NOMO-1 treated with DMSO at 0.1 percent for 48 hours (cell line): ENCODE results near the gene DCP1B.

Experiments used
- DNase-seq: peaks from one replicate; lab custom pipeline; 2025; ENCODE audit not compliant: unreplicated experiment; lab: John Stamatoyannopoulos, UW

DCP1B gene

DNA sequence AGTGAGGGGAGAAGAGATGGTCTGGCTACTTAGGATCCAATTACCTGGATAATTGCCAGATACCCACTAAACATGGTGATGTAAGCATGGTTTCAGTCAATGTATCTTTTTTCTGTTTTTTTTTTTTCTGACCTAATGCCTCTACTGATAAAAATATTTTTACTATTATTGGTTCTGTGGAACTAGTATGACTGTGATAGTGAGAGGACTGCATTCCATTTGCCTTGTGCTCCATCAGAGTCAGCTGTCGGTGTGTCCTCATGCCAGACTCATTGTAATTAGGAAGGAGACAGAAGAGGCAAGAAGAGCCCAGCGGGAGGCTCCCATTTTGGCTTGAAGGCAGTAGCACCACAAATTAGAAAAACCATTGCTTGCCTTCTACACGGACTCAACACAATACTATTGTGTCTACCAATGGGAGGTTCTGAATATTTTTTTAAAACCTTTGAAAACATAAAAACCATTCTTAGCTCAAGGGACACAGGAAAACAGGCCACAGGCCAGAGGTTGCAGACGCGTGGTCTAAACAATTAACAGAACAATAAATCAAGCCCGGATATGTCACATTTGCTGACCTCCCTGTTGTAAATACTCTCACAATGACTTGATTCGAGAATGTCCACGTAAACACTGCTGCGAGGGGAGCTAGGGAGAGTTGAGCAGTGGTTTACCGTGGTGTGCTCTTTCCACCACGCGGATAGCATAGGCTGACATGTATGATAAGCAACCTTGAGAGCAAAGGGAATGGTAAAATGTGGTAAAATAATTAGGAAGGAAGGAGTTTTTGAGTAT, 13.5 kb upstream of the DCP1B start:
- no peak for DNase-seq

DNA sequence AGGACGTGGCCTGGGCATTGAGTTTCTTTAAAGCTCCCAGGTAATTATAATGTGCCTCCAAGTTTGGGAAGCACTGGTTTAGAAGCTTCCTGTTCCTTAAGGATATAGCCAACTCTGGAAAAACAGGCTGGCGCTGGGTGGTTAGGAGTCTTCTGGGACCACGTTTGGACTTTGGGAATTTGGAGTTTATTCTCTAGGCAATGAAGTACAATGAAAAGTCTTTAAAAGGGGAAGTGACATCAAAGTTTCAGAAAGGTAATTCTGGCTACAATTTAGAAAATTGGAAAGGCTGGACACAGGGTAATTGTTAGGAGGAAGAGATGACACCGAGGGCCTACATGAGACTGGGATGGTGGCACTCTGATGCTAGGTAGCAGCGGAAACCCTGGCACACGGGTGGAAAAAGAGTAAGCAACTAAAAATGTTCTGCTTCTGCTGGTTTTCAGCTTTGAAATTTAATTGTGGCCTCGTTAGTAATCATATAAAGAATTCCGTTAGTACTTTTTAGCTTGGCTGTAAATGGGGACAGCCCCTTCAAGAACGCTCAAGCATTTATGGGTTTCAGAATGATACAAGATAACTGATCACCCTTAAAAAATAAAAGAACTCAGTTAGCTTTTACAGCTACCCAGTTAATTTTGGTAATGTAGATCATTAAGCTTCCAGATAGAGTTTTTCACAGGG, 12.7 kb upstream of the DCP1B start:
- peak; percentile 13 for DNase-seq

DNA sequence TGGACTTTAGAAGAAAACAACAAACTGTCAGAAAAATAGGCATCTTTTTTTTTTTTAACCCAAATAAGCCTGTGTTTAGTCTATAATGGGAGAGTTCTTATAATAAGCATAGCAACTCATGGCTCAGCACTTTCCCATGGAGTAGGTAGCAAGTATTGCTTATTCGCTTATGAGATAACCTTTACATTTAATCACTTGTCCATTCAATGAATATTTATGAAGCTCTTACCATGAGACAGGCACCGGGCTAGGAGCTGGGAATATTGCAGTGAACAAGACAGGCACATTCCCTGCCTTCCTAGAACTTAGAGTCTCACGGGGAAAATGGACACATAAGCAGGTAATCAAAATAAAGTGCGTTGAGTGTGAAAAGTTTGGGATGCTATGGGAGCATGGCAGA, 10.0 kb upstream of the DCP1B start:
- no peak for DNase-seq

DNA sequence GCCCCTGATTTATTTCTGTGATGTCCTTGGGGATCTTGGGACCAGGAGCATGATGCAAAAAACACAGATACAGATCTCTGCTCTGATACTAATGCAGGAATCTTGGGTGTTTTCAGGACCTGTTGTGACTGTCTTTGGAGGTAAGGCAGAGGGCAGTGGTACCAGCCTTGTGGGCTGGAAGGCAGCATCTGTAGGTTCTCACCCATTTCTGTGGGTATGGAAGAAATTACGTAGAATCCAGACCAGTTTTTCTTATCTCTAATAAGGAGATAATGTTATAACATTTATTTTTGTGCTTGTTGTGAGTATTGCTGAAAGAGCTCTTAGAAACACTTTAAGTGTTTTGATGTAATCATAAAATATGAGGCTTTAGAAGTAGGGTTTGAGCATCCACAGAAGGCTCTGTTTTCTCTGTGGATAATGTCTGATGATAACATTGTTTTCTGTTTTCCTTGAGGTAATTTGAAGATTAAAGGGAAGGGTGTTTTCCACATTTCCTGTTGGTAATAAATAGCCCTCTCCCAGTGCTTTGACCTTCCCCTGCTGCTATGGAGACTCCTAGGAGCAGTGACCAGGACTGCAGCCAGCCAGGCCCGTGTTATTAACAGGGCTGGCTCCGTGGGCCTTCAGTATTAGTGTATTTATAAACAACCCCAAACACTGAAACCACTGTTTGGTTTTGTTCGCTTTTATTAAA, 9.4 kb upstream of the DCP1B start:
- no peak for DNase-seq

DNA sequence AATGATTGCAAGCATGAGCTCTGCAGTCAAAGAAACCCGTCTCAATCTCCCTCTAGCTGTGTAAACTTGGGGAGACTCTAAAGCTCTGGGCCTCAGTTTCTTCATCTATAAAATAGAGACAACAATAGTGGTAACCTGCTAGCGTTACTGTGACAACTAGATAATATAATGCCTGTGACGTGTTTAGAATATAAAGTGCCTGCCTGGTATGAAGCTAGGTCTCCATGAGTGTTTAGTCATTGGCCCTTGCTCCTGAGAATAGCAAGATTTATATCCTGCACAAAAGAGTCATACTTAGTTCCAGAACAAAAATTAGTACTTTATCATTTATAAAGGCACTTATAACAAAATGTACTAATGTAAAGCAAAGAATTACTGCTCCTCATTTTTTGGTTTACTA, 8.8 kb upstream of the DCP1B start:
- DNase-seq, result no peak

DNA sequence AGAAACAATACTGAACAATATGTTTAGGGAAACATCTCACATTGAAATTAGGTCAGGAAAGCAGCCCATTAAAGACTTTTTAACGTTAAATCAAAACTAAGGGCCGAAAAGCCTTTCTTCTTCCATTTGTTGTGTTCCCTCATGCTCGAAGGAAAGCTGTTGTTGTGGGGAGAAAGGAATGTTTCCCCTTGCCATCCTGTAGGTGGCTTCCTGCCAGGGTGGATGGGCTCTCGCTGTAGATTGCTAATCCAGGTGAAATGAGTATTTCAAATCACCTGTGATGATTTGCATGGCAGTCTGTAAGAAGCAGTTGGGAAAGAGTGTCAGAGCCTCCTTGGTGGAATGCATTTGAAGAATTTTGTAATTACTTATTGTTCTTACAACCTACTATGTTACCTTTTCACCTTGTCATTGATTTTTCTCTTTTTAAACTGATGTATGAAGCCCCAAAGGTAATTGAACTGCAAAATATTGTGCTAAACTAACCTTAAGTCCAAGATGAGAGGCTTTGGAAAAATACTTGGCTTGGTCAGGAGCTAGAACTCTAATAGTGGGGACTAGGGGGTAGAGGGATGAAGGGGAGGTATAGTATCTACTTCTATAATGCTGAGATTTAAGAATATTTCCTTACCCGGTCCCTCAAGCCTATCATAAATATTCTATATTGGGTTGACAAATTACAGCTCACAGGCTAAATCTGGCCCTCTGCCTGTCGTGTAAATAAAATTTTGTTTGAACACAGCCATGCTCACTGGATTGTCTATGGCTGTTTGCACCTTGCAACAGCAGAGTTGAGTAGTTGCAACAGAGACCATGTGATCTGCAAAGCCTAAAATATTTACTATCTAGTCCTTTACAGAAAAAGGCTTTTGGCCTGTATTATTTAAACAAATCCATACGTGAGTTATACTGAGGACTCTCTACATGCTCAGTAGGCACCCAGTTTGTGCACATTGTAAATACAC, 7.7 kb upstream of the DCP1B start:
- DNase-seq, result no peak

DNA sequence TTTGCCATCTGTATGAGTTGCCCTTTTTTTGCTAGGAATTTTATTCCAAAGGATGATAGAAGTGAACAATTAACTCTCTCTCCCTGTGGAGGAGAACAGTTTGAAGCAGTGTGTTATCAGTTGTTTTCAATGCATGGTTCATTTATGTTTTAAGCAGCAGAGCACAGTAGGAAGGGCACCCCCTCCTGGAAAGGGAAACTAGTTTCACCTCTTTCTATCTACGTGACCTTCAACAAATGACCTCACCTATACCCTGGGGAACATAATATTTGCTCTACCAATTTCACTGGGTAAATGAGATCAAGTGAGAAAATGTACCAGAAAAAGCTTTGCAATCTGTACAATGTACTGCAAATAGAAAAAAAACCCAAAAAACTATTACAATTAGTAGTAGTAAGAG, 5.4 kb upstream of the DCP1B start:
- no peak for DNase-seq

DNA sequence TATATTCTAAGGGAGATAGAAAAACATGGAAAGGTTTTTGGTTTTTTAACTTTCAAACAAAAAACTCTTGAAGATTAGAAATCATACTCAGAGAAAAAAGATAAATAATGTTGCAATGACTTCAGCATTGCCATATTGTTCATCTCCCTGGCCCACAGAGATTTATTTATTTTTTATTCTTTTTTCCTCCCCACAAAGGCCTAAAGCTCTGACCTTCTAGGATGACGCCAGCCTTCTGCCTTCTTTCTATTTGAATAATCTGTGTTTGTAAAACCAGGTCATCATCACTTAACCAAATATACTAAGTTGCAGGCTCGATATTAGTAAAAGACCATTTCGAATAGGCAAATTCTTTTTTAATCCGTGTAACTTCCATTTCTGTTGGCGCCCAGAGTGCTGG, 4.4 kb upstream of the DCP1B start:
- DNase-seq, result no peak

DNA sequence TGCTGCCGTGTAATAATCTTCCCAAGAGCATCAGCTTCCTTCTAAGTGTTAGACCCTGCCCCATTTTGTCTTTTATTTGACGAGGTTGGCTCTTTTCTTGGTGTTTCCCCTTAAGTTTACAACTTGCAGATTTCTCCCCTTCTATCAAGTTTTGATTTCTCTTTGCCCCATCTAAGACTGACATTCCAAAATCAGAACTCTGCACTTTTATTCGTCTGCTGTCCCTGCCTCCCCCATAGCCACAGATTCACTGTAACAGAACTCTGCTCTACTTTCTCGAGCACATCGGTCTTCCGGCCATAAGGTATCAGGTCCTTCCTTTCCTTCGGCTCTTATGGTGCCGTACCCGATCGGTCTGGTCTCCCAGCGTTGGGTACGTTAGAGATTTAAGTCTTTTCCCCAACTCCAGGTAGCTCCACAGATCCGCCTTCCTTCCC, 563 bp downstream of the DCP1B start:
- DNase-seq, result peak; percentile 20

DNA sequence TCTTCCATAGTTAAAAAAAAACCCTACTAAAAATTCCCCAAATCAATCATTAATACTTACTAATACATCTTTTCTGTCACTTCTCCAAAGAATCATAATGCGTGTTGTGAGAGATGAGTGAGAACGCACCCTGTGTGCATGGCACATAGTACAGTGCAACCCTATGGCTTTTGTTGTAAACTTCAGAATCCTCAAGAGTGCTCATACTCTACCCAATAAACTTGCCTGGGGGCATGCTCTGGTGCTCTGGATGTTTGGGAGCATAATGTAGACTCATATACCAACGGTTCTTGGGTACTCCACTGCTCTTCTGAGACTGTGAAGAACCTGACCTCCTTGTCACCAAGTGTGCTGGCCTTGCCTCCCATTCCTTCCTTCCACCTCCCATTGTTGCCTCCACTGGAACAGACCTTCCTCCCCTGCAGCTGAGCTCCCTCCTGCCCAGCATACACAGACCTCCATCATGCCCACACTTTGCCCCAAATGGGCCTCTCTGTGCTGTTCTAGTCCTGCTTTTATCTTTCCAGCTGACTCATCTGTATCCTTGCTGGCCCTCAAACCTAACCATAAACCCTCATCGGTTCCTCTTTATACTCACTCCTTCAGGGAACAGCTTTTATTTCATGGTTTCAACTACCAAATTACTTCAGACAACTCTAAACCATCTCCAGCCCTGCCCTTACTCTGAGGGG, 8.9 kb downstream of the DCP1B start:
- DNase-seq, result peak; percentile 74

DNA sequence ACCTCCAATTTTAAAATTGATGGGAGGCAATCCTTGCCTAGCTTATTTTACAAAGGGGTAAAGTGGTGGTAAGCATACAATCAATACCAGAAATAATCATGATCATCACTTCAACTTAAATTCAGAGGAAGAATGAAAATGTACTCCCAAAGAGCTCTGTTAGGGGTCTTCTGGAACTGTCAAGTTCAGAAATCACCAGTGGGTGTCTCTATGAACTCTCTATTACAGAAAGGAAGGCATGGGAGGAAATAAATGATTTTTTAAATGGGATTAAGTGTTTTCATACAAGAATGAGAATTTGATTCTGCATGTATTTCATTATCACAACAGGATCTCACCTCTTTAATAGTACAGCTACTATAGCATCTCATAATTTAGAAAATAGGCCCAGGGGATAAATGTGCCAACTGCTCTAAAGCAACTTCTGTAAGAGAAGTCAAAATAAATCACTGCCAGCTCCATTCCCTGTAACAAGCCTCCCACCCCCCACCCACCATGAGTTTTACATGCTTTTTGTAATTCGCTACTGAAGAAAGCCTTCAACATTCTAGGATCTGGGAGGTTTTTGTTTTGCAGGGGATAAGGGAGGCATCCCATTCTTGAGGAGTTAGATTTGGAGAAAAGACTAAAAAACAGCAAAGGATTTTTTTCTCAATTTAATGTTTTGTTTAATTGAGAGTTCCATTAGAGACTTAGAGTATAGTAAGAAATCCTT, 9.7 kb downstream of the DCP1B start:
- no peak for DNase-seq

DNA sequence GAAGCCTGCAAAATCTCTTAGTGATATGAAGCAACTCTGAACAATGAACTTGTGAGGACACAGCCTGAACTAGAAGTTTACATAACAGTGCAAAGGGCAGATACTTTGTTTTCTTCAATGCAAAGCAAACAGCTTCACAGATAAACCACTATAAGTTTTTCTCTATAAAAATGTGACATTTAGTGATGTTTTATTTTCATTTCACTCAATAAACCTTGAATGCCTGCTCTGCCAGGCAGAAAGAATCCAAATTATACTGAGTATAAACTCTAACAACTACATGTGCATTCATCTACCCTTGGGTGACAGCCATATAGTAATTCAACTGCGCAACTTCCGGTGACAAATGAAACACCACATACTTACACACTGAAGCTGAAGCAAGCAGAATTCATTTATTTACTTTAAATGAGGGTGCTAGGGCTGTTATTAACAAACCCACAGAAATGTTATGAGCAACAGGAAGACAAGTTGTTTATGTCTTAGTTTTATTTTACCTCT, 10.3 kb downstream of the DCP1B start:
- peak; percentile 72 for DNase-seq

DNA sequence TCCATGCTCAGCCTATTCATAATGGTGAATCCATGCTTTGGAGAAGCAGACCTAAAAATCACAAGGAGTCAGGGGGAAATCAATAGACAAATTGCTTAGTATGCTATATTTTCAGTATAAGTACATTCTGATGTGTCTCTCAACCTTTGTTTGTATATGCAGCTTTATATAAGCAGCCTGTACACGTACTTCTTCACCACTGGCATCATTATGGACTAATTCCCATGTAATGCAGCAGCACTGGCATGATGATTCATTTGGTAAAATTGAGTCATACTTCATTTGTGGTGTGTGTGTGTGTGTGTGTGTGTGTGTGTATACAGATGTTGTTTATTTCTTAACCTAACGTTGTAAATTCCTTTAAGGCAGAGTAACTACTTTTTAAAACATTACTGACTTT, 10.9 kb downstream of the DCP1B start:
- DNase-seq, result peak; percentile 47

DNA sequence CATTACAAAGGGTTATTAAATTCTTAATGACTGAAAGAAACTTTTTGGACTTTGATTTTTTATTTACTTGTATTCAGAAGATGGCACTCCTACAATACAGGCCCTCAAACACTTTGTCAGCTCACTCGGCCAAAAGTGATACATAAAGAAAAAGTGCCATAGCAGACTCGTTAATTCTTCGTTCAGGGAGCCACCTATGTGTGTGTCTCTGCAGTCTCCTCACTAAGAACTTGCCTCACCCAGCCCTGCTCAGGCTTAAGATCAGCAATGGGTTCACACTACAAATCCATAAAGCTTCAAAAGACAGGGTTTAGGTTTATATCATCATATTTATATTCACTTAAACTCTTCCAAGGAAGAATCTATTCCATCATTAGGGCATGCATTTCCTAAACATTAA, 11.5 kb downstream of the DCP1B start:
- no peak for DNase-seq

DNA sequence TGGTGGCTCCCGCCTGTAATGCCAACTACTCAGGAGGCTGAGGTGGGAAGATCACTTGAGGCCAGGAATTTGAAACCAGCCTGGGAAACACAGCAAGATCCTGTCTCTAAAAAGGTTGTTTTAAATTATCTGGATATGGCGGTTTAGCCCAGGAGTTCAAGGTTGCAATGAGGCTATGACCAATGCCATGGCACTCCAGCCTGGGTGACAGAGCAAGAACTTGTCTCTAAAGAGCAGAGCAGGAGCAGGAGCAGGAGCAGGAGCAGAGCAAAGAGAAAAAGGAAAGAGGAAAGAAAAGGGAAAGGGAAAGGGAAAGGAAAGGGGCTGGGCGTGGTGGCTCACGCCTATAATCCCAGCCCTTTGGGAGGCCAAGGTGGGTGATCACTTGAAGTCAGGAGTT, 15.1 kb downstream of the DCP1B start:
- no peak for DNase-seq

DNA sequence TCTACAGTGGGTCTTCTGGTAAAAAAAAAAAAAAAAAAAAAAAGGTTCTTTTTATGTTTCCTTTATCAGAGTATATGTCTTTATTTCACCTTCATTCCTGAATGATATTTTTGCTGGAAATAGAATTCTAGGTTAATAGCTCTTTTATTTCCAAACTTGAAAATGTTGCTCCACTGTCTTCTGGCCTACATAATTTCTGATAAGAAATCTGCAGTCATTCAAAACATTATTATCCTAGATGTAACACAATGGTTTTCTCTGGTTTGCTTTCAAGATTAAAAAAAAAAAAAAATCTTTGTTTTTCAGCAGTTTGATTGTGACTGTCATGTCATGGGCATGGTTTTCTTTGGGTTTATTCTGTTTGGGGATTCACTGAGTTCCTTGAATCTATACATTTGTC, 19.5 kb downstream of the DCP1B start:
- DNase-seq, result no peak

DNA sequence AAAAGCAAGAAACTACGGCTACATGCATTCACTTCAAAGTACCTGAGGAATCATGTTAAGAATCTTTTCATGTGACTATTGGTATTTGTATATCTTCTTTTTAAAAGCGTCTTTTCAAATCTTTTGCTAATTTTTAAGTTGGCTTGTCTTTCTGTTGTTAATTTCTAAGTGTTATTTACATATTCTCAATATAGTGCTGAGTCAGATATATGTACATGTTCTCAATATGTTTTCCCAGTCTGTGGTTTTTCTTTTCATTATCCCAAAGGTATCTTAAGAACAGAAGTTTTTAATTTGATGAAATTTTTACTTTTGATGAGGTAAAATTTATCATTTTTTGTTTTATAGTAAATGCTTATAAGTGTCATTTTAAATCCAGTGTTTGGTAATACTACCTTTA, 24.0 kb downstream of the DCP1B start:
- DNase-seq, result no peak

DNA sequence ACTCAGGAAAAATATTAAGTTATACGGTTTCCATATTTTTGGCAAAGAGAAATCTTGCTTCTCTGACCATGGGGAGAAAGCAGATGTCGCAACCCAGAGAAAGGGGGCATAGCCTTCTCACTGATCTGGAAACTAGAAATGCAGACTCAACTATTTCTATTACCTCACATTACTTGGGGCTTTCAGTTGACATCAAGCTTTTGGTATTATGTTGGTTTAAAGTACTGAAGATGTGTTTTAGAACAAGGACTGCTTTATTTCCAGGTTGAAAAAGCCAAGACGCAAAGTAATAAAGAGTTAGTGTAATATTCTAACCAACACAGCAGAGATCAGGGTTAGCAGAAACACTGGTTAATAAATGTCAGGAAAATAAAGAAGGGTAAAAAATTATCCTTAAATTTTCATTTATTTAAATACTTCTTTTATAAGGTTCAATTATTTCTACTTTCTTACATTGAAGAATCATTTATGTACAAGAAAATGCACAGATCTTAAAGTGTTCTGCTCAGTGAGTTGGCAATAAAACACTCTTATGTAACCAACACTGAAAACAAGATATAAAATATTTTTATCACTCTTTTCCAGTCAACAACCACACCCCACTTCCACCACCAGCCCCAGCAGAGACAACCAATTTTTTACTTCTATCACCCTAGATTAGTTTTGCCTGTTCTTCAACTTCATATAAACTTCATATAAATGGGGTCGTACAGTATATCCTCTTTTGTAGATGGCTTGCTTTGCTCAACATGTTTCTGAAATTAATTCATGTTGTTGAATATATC, 26.0 kb downstream of the DCP1B start:
- no peak for DNase-seq

DNA sequence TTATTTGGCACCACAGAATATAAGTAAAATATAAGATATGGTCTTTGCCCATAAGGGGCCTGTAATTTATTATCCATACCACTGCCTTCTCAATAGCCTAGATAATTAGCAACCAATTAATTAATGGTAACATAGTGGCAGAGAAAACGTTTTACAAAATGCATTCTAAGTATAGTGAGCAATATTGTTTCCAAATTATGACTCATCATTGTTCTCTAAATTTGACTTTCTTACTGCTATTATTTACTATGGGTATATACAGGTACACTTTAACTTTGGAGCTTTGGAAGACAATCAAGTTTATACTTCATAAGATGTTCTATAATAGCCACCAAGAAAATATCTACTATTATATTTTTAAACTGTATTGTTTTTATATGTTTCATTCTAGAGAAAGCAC, 26.7 kb downstream of the DCP1B start:
- no peak for DNase-seq
